HG03159 (cell line): ENCODE results near the gene FBXW8.
"Not testable (repeated sequence)": the region's sequence is repeated elsewhere in the genome, so short reads cannot be mapped to it uniquely, and the experiment has no call there.

Experiments
- ATAC-seq: cut with Tn5 transposase; IDR thresholded peaks from one replicate; pipeline ENCODE4 v1.9.1; 2021; ENCODE audit warnings: mild to moderate bottlenecking, moderate library complexity; ENCODE audit not compliant: unreplicated experiment

FBXW8 gene

DNA sequence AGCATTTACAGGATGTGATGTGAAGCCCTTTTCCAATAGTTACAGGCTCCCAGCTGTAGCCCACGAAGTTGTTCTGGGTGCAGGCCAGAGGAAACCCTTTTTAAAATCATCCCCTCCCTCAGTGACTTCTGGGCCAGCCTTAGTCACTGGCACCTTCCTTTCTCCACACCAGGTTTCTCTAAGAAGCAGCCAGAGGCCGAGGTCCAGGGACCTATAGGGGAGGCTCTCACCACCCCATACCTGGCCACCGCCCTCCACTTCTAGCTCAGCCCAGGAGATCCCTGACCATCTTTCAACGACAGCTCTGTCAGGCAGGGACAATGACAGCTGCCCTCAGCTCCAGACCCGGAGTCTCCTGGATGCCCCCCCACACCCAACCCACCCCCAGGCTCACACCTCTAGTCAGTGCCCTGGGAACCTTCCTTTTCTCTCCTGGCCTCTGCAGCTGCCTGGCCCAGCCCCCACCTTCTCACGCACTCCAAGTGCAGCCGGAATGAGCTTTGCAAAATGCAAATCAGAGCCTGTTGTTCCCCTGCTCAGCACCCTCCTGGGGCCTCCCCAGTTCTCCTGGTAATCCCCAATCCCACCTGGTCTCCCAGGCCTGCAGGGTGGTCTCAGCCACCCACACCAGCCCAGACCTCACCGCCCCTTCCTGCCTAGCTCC lies 141.8 kb downstream of the FBXW8 start:
- no peak for ATAC-seq

DNA sequence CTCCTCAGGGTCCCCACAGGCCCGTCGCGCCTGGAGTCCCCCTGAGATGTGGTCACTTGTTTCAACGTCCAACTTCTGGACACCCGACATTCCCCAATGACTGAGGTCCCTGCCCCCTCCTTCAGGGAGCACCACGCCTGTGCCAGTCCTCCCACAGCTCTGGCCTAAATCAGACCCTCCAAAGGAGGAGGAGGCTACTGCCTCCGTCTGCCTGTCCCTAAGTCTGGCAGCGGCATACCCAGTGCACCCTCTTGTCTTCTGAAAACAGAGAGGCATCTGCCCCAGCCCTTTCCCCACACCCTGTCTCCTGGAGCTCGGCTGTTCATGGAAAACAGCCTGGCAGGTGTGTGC lies 142.3 kb downstream of the FBXW8 start:
- ATAC-seq: no peak

DNA sequence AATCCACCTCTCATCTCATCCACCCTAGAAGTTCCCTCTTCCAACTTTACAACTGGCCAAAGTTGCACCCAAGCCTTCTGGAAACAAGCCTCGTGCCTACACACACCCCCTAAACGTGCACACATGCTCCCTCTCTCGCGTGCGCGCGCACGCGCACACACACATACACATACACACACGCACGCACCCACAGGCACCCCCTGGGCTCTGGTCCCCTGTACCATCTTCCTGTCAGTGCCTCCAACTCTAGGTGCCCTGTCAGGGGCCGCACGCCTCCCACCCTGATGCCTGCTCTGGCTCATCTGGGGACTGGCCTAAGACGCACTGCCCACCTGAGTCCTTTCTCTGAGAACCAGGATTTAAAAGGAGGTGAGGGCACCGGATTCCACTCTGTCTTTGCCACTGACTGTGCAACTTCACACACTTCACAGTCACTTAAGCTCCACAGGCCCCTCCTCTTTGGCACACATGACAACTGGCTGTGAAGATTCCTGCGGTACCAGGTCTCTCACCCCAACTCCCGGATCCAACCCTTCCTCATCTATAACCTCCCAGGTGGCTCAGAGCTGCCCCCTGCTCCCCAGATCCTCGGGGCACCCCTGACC lies 142.9 kb downstream of the FBXW8 start:
- no peak for ATAC-seq

- ATAC-seq: no peak
Measured at GRCh38 chr12:117054279-117054678, 143.5 kb downstream of the FBXW8 start.

DNA sequence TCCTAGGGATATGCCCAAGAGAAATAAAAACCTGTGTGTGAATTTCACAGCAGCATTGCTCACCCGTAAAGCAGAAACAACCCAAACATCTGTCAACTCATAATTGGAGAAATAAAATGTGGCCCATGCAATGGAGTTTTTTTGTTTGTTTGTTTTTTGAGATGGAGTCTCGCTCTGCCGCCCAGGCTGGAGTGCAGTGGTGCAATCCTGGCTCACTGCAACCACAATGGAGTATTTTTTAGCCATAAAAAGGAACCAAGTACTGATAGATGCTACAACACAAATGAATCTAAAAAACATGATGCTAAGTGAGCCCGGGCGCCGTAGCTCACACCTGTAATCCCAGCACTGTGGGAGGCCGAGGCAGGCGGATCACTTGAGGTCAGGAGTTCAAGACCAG lies 146.9 kb downstream of the FBXW8 start:
- not testable (repeated sequence) for ATAC-seq

- ATAC-seq: no peak
Measured at GRCh38 chr12:117058442-117059072, 147.8 kb downstream of the FBXW8 start.

- ATAC-seq: no peak
Measured at GRCh38 chr12:117059156-117059555, 148.4 kb downstream of the FBXW8 start.

GRCh38 chr12:117060246-117060928 lies 149.6 kb downstream of the FBXW8 start:
- ATAC-seq: no peak

GRCh38 chr12:117060929-117061305 lies 150.2 kb downstream of the FBXW8 start:
- ATAC-seq: no peak

DNA sequence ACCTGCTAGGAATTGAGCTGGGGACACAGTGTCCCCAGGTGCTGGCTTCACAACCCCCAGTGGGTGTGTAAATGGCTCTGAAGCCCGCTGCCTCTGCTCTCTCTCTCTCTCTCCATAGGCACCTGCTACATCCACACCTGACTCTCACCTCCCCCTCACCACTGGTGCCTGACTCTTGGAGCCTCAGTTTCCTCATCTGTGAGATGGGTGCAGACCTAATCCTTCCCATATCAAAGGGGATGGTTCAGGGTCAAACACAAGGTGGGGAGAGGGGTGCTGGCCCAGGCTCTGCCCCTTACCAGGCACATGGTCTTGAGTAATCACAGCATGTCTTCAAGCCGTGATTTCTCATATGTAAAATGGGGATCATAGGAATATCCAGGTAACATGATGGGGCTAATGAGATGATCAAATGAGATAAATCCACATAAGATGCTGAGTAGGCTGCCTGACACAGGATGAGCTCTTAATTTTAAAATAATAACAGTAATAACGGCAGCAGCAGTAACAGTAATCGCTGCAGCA lies 150.9 kb downstream of the FBXW8 start:
- ATAC-seq: no peak

- ATAC-seq: peak; percentile 54
Measured at GRCh38 chr12:117063162-117063911, 152.6 kb downstream of the FBXW8 start.

DNA sequence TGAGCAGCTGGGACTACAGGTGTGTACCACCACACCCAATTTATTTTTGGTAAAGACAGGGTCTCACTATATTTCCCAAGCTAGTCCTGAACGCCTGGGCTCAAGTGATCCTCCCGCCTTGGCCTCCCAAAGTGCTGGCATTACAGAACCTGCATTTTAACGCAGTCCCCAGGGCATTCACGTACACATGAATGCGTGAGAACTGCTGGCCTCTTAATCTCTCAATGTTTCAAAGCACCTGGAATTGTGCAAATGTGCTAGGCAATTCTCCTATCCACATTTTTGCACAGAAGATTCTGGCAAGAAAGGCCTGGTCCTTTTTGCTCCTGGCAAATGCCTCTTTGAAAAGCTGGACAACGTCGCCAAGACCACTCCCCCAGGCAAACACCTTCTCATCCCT lies 153.3 kb downstream of the FBXW8 start:
- no peak for ATAC-seq

GRCh38 chr12:117064596-117064995 lies 153.8 kb downstream of the FBXW8 start:
- no peak for ATAC-seq

DNA sequence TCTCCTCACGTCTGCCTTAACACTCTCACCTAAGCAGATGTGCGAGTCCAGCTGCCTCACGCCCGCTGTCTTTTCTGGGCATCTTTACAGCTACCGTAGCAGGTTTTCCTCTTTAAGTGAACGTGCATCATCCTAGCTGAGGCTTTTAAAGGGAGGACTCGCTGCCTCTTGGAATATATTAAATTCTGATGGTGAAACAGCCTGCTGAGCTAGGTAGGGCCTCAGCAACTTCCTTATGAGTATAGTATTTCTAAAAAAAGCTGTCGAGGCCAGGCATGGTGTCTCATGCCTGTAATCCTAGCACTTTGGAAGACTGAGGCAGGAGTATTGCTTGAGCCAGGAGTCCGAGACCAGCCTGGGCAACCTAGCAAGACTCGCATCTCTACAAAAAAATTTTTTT lies 156.3 kb downstream of the FBXW8 start:
- no peak for ATAC-seq

DNA sequence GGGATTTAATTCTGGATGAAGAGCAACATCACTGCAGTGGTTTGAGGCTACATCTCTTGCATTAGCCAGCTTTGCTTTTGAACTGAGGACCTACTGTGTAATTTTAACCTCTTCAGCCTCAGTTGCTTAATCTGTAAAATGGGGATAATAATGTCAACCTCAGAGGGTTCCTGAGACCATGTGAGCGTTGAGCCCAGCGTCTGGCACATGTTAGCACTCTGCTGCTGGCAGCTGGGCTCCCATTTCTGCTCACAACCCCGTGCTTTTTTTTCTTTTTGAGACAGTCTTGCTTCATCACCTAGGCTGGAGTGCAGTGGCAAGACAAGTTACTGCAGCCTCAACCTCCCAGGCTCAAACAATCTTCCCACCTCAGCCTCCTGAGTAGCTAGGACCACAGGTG lies 156.9 kb downstream of the FBXW8 start:
- ATAC-seq: no peak

- no peak for ATAC-seq
Measured at GRCh38 chr12:117068492-117068891, 157.7 kb downstream of the FBXW8 start.

DNA sequence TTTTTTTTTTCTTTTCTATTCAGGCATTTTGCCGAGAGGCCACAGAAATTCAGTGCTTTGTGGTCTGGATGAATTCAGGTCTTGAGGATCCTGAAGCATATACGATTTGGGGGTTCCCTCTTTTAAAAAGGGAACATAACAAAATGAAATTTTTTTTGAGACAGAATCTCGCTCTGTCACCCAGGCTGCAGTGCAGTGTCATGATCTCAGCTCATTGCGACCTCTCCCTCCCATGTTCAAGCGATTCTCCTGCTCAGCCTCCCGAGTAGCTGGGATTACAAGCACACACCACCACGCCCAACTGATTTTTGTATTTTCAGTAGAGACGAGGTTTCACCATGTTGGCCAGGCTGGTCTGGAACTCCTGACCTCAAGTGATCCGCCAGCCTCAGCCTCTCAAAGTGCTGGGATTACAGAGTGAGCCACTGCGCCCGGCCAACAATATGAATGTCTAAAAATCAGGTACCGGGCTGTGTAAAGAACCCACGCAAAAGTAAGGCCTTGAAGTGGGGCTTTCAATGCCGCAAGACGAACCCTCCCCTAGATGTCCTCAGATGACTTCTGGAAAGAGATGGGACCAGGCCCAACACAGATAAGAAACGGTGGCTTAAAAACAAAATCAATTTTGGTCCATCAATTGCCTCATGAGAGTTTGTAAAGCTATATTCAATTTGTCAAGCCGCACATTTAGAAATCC lies 158.5 kb downstream of the FBXW8 start:
- no peak for ATAC-seq

DNA sequence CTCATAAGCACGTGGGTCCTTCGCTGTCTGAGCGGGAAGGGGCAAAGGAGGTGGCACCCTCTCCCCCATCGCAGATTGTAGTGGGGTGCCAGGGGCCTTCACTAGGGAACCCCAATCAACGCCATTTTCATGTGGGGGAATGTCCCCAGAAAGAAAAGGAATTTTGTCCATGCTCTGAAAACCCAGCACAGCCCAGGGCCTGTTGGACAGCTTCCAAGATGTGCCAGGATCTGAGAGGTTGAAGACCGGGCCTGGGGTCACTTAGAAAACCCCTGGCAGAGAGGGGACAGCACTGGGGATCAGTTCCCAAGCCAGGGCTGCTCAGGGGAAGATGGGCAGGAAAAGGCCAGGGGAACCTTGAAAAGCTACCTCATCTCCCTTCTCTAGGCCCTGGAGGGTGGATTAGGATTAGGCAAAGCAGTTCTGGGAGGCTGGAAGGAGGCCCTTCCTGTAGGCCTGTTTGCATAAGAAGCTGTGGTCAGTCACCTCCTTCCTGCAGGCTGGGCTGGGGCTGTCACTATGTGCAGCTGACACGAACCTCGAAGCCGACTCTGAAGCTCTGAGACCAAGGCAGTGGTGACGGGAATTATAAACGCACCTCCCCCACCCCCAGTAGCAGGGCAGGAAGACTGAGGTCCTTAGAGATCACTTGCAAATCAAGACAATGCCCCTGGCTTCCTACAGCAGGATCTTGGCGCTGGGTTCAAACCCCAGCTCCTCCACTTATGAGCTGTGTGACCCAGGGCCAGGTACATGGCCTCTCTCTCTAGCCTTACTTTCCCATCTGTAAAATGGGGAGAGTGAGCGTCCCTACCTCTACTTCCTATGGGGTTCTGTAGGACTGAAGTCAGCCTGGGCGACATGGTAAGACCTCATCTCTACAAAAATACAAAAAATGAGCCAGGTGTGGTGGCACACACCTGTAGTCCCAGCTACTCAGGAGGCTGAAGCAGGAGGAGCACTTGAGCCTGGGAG lies 159.5 kb downstream of the FBXW8 start:
- no peak for ATAC-seq

GRCh38 chr12:117071009-117071408 lies 160.3 kb downstream of the FBXW8 start:
- ATAC-seq: no peak
